Adrenal gland (tissue), 12 donors: ENCODE data around the gene ABCC2. TPM values are rescaled to one million over a fixed set of nuclear protein-coding genes. Genes with fewer than 3 reads are reported as not detected.

Experiments
- DNase-seq, 7 donors: peaks; one replicate each; pipeline ENCODE4 v3.0.0-alpha.2; 2019 to 2020
- H3K27ac ChIP-seq, 5 donors: fragments of 200-600 bp; sonication (generic) in 4 of 5; 1 replicate in 3 of 5; 2 replicates in 2 of 5; pipeline versions ENCODE4 v1.5.1 to v1.8.0; 2016 to 2020; ENCODE audit warnings: mild to moderate bottlenecking in 1 of 5
- H3K27me3 ChIP-seq: fragments of 200-600 bp; 2 replicates; pipeline ENCODE4 v1.8.0; 2021
- H3K36me3 ChIP-seq, 2 donors: fragments of 200-600 bp; replicated peaks in 1 of 2; 1 replicate in 1 of 2; 2 replicates in 1 of 2; pipeline versions ENCODE4 v1.5.1 to v1.8.0; 2018 to 2022
- H3K4me1 ChIP-seq, 2 donors: fragments of 200-600 bp; replicated peaks in 1 of 2; 1 replicate in 1 of 2; 2 replicates in 1 of 2; pipeline versions ENCODE4 v1.5.1 to v1.8.0; 2018 to 2021
- H3K4me3 ChIP-seq, 4 donors: fragments of 200-600 bp; sonication (generic) in 3 of 4; one replicate each; pipeline ENCODE4 v1.5.1; 2016 to 2018
- H3K9me3 ChIP-seq, 3 donors: fragments of 200-600 bp; sonication (generic) in 1 of 3; replicated peaks in 1 of 3; 1 replicate in 2 of 3; 2 replicates in 1 of 3; pipeline versions ENCODE4 v1.5.1 to v1.8.0; 2016 to 2021
- POLR2A ChIP-seq, 2 donors: fragments of 450-650 bp; IDR thresholded peaks; one replicate each; pipeline ENCODE4 v1.6.1; 2017; ENCODE audit warnings: antibody characterized with exemption in 2 of 2, mild to moderate bottlenecking in 2 of 2, moderate library complexity in 1 of 2
- WGBS, 4 donors: extraction: QIAGEN DNeasy Blood & Tissue Kit in 2 of 4; methylation state at CpG; one replicate each; pipeline versions ENCODE4 v1.1.5 to v1.1.7; 2013 to 2017; 5-methylcytosine and 5-hydroxymethylcytosine counted together
- intact Hi-C, 2 donors: fragments of 100-400 bp; cut with DNase I; formaldehyde crosslinking; loops; one replicate each; pipeline versions ENCODE4 v1.14.1 to v1.15.0; 2022 to 2023
- polyA plus RNA-seq, 3 donors: library from polyadenylated mRNA; stranded (reverse); fragments of 200-250 nt in 2 of 3; fragments of 350-450 nt in 1 of 3; fragmentation: Illumina TruSeq in 1 of 3; extraction: RNeasy Lipid Tissue Mini Kit (QIAGEN cat#74804) in 1 of 3; gene quantifications; one replicate each; pipeline ENCODE4 v1.2.3, GENCODE V29; 2013 to 2014
- total RNA-seq, 9 donors: library from RNA; depleted of rRNA in 4 of 9; stranded (reverse); fragments of >200 nt in 4 of 9; fragments of 120-200 nt in 1 of 9; fragmentation: NEBNext Ultra II Directional in 1 of 9; extraction: Animal tissue kit (Norgen Biotek cat#: 25700) in 1 of 9; gene quantifications; one replicate each; pipeline versions ENCODE4 v1.1.0 to v1.2.4, GENCODE V29; 2013 to 2023
- TF ChIP-seq, protein P1 (sequence below), 6 experiments: fragments of 450-650 bp in 4 of 6; fragments of 200-600 bp in 2 of 6; sonication (generic) in 1 of 6; IDR thresholded peaks; 1 replicate in 5 of 6; 2 replicates in 1 of 6; pipeline versions ENCODE4 v1.5.1 to v1.8.0; 2016 to 2021; ENCODE audit warnings: antibody characterized with exemption in 6 of 6, mild to moderate bottlenecking in 2 of 6, moderate library complexity in 1 of 6
- donor health status: healthy with polysubstance abuse.
- donor health status: Bipolar disorder and iron deficiency.
- donor health status: DM: yes; HTN: yes; CAD: no.
- donor health status: DM: no; HTN: no; CAD: no.
- donor health status: DM: no; HTN: no; CAD: no.
- donor health status: DM: yes; HTN: yes; CAD: no.

ABCC2 gene
- total and polyA plus RNA-seq, 12 donors, result 0.55 to 2.1 (median 0.81) TPM

DNA sequence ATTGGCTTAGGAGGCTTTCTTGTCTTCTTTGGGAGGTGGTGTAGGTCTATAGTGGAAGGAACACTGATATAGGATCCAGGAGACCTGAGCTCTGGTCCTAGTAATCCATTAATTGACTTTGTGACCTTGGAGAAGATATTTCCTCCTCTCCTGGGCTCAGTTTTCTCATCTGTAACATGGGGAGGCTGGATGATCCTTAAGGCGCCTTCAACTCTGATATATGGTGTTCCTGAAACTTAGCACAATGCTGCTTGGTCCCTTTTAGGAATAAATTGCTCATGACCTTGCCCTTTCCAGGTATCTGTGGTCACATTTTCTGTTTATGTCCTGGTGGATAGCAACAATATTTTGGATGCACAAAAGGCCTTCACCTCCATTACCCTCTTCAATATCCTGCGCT, 25.3 kb downstream of the ABCC2 start:
- DNase-seq, result no peak
- TF ChIP-seq, protein P1, sequence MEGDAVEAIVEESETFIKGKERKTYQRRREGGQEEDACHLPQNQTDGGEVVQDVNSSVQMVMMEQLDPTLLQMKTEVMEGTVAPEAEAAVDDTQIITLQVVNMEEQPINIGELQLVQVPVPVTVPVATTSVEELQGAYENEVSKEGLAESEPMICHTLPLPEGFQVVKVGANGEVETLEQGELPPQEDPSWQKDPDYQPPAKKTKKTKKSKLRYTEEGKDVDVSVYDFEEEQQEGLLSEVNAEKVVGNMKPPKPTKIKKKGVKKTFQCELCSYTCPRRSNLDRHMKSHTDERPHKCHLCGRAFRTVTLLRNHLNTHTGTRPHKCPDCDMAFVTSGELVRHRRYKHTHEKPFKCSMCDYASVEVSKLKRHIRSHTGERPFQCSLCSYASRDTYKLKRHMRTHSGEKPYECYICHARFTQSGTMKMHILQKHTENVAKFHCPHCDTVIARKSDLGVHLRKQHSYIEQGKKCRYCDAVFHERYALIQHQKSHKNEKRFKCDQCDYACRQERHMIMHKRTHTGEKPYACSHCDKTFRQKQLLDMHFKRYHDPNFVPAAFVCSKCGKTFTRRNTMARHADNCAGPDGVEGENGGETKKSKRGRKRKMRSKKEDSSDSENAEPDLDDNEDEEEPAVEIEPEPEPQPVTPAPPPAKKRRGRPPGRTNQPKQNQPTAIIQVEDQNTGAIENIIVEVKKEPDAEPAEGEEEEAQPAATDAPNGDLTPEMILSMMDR (IDR thresholded peaks at IDR 0.05), result no peak
- TF ChIP-seq POLR2A (IDR thresholded peaks at IDR 0.05), result no peak
- Histone ChIP-seq H3K9me3 (no peaks in the 10 kb centered on the region), H3K27me3 (no peaks in the 10 kb centered on the region), H3K27ac (no peak overlapping the region), H3K4me3 (no peak overlapping the region), H3K4me1 (no peaks in the 10 kb centered on the region), H3K36me3 (no peaks in the 10 kb centered on the region)
- WGBS, 4 donors, result 88 to 94% (median 92%) methylated on average over 2 of the region's 2 CpGs
- intact Hi-C loops, result no loop called here

DNA sequence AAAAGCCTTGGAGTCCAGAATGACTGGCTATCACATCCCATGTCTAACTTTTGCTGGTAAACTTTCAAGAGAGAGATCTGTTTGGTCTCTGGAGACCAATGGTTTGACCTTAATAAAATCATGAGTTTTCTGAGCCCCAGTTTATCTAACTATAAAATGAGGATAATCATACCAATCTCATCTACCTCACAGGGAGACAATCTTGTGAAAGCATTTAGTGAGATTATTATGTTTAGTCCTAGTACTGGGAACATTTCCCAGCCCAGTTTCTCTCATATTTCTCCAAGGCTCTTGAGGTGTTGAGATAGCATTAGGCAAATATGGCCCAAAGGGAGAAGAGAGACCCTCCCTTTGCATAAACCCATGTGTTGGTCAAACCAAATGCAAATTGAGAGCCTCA, 25.8 kb downstream of the ABCC2 start:
- no peaks in the 10 kb centered on the region for H3K4me1 ChIP-seq
- no peaks in the 10 kb centered on the region for H3K9me3 ChIP-seq
- no peak overlapping the region for H3K27ac ChIP-seq
- H3K27me3 ChIP-seq, result no peaks in the 10 kb centered on the region
- H3K36me3 ChIP-seq, result no peaks in the 10 kb centered on the region
- TF ChIP-seq POLR2A (IDR thresholded peaks at IDR 0.05), result no peak
- TF ChIP-seq, protein P1 (IDR thresholded peaks at IDR 0.05), result no peak
- no peak for DNase-seq
- H3K4me3 ChIP-seq, result no peak overlapping the region
- intact Hi-C loops, result no loop called here

DNA sequence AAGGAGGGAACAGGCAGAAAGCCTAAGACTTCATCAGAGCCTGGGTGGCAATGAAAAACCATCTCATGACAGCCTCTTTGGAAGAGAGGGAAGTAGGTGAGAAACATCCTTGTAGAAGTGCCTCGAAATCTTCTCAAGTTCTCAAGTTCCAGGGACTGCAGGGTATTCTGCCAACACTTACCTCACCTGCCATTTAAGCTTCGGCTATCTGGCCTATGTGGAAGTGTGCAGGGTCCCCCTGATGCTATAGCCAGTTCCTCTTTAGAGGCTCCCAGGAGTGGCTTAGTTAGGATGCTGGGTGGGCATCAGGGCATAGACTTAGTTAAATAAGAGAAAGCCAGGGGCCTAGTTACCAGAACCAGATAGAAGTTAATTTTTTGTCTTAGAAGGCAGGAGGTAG, 27.0 kb downstream of the ABCC2 start:
- no peak overlapping the region for H3K4me3 ChIP-seq
- DNase-seq, result no peak
- no peaks in the 10 kb centered on the region for H3K36me3 ChIP-seq
- no peaks in the 10 kb centered on the region for H3K27me3 ChIP-seq
- 80 to 86% (median 82%) methylated on average over 2 of the region's 2 CpGs for WGBS, 4 donors
- H3K27ac ChIP-seq, result no peak overlapping the region
- no peak for TF ChIP-seq POLR2A (IDR thresholded peaks at IDR 0.05)
- TF ChIP-seq, protein P1 (IDR thresholded peaks at IDR 0.05), result no peak
- H3K9me3 ChIP-seq, result no peaks in the 10 kb centered on the region
- H3K4me1 ChIP-seq, result no peaks in the 10 kb centered on the region
- intact Hi-C loops, result no loop called here

DNA sequence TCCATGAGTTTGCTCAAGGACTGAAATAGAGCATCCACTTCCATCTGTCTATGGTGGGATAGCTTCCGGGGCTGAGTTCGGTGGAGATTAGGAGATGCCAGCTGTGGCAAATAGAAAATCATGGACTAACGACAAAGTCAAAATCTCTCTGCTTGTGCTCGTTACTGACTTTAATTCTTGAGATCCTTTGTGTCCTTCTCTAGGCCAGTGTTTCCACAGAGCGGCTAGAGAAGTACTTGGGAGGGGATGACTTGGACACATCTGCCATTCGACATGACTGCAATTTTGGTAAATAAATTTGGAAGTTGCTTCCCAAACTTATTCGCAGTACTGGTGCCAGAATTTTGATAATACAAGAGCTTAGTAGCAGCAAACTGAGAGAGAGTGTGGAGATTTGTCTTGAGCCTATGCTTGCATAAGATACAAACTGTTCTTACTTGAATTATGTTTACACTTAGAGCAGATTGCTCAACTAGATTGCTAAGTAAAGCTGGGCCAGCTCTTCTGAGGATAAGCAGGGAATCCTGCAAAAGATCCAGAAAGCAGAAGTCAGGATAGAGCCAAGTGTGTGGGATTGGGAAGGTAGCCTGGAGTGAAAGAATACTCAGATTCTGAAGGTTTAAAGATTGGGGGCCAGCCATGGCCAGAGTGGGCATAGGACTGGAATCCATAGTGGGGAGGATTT, 27.6 kb downstream of the ABCC2 start:
- TF ChIP-seq, protein P1 (IDR thresholded peaks at IDR 0.05), result no peak
- no peak for TF ChIP-seq POLR2A (IDR thresholded peaks at IDR 0.05)
- H3K4me3 ChIP-seq, result no peak overlapping the region
- intact Hi-C loops, result no loop called here
- H3K36me3 ChIP-seq, result no peaks in the 10 kb centered on the region
- no peaks in the 10 kb centered on the region for H3K9me3 ChIP-seq
- no peaks in the 10 kb centered on the region for H3K4me1 ChIP-seq
- 80 to 87% (median 85%) methylated on average over 7 of the region's 7 CpGs for WGBS, 4 donors
- no peak for DNase-seq
- no peaks in the 10 kb centered on the region for H3K27me3 ChIP-seq
- H3K27ac ChIP-seq, result no peak overlapping the region
